GM12878 (cell line): ENCODE measurements around the gene KIAA1191. TPM values are rescaled to one million over a fixed set of nuclear protein-coding genes. Genes with fewer than 3 reads are reported as not detected.

ENCODE experiments used
- BCLAF1 ChIP-seq: fragments of 450-650 bp; IDR thresholded peaks from 2 replicates; pipeline ENCODE4 v1.6.1; 2017; ENCODE audit warnings: antibody characterized with exemption, mild to moderate bottlenecking, moderate library complexity
- BHLHE40 ChIP-seq, 2 experiments: fragments of 450-650 bp in 1 of 2; IDR thresholded peaks; 2 replicates each; pipeline ENCODE4 v1.6.1; 2011 to 2017; ENCODE audit warnings: low read depth in 2 of 2, borderline replicate concordance in 1 of 2, improper control_type of control experiment in 1 of 2, low read length in 1 of 2, mild to moderate bottlenecking in 1 of 2
- BMI1 ChIP-seq: fragments of 450-650 bp; IDR thresholded peaks from 2 replicates; pipeline ENCODE4 v1.6.1; 2016; ENCODE audit warnings: mild to moderate bottlenecking, moderate library complexity, borderline replicate concordance
- BRCA1 ChIP-seq: IDR thresholded peaks from 2 replicates; pipeline ENCODE4 v1.6.1; 2011; ENCODE audit warnings: low read depth, low read length, improper control_type of control experiment
- CHD1 ChIP-seq: IDR thresholded peaks from 2 replicates; pipeline ENCODE4 v1.6.1; 2012; ENCODE audit warnings: low read depth, low read length, improper control_type of control experiment
- EED ChIP-seq: sonication (generic); IDR thresholded peaks from 2 replicates; pipeline ENCODE4 v1.6.1; 2016; ENCODE audit warnings: antibody characterized with exemption, low read depth
- FOXK2 ChIP-seq: fragments of 450-650 bp; IDR thresholded peaks from 2 replicates; pipeline ENCODE4 v1.6.1; 2017; ENCODE audit warnings: mild to moderate bottlenecking, moderate library complexity
- GABPA ChIP-seq: IDR thresholded peaks from 2 replicates; pipeline ENCODE4 v1.6.1; 2014; ENCODE audit warnings: antibody characterized with exemption, low read depth, mild to moderate bottlenecking, inconsistent platforms
- HSF1 ChIP-seq: fragments of 150-350 bp; IDR thresholded peaks from 2 replicates; pipeline ENCODE4 v1.6.1; 2014; ENCODE audit warnings: mild to moderate bottlenecking, low read depth, low read length
- IKZF2 ChIP-seq, 2 experiments: fragments of 450-650 bp; IDR thresholded peaks; 2 replicates each; pipeline ENCODE4 v1.6.1; 2017; ENCODE audit warnings: mild to moderate bottlenecking in 2 of 2, moderate library complexity in 2 of 2
- JUND ChIP-seq: IDR thresholded peaks from 2 replicates; pipeline ENCODE4 v1.6.1; 2012; ENCODE audit warnings: low read depth, mild to moderate bottlenecking, low read length, improper control_type of control experiment, moderate library complexity
- LARP7 ChIP-seq: fragments of 450-650 bp; IDR thresholded peaks from 2 replicates; pipeline ENCODE4 v1.6.1; 2017; ENCODE audit warnings: mild to moderate bottlenecking
- NFIC ChIP-seq: IDR thresholded peaks from 2 replicates; pipeline ENCODE4 v1.6.1; 2012; ENCODE audit warnings: low read depth, mild to moderate bottlenecking, inconsistent platforms, low read length, moderate library complexity
- NRF1 ChIP-seq: conservative IDR thresholded peaks from 2 replicates; pipeline ENCODE4 v1.6.1; 2011; ENCODE audit warnings: mild to moderate bottlenecking, low read depth, low read length, improper control_type of control experiment
- PML ChIP-seq: IDR thresholded peaks from 2 replicates; pipeline ENCODE4 v1.6.1; 2012; ENCODE audit warnings: low read length, inconsistent platforms
- RAD21 ChIP-seq: IDR thresholded peaks from 2 replicates; pipeline ENCODE4 v1.6.1; 2011; ENCODE audit warnings: mild to moderate bottlenecking, low read depth, low read length, moderate library complexity; ENCODE audit not compliant: insufficient read depth
- RAD51 ChIP-seq: fragments of 450-650 bp; IDR thresholded peaks from 2 replicates; pipeline ENCODE4 v1.6.1; 2016; ENCODE audit warnings: moderate library complexity, mild to moderate bottlenecking, inconsistent platforms
- RCOR1 ChIP-seq: conservative IDR thresholded peaks from 2 replicates; pipeline ENCODE4 v1.6.1; 2012; ENCODE audit warnings: low read depth, low read length, improper control_type of control experiment
- STAT3 ChIP-seq: IDR thresholded peaks from 2 replicates; pipeline ENCODE4 v1.6.1; 2011; ENCODE audit warnings: low read depth, low read length, improper control_type of control experiment
- TCF12 ChIP-seq: IDR thresholded peaks from 2 replicates; pipeline ENCODE4 v1.6.1; 2011; ENCODE audit warnings: low read depth, mild to moderate bottlenecking, low read length
- ZZZ3 ChIP-seq: IDR thresholded peaks from 2 replicates; pipeline ENCODE4 v1.6.1; 2011; ENCODE audit warnings: low read depth; ENCODE audit not compliant: control insufficient read depth, insufficient read length
- polyA plus RNA-seq, 11 experiments: library from polyadenylated mRNA; depleted of rRNA in 4 of 11; unstranded in 6 of 11; stranded (reverse) in 5 of 11; fragments of >200 nt; fragmentation: Nextera tagmentation in 4 of 11; fragmentation: Illumina TruSeq in 1 of 11; extraction: Ambion mirVana in 4 of 11; extraction: Trizol in 1 of 11; gene quantifications; 1 replicate in 1 of 11; 2 replicates in 10 of 11; pipeline versions ENCODE4 v1.2.1 to v1.2.3, GENCODE V29; 2011 to 2016; ENCODE audit warnings: inconsistent platforms in 2 of 11, missing spikeins in 2 of 11, low read depth in 1 of 11
- total RNA-seq, 4 experiments: library from RNA; depleted of rRNA in 3 of 4; stranded (reverse); fragments of >200 nt in 3 of 4; fragmentation: Illumina TruSeq in 1 of 4; extraction: Trizol in 1 of 4; gene quantifications; 2 replicates each; pipeline versions ENCODE4 v1.2.1 to v1.2.3, GENCODE V29; 2013 to 2021
- TF ChIP-seq, protein P1 (sequence below): fragments of 450-650 bp; IDR thresholded peaks from 2 replicates; pipeline ENCODE4 v1.6.1; 2017; ENCODE audit warnings: low read depth, mild to moderate bottlenecking, moderate library complexity
- TF ChIP-seq, protein P2 (sequence below): fragments of 450-650 bp; IDR thresholded peaks from 2 replicates; pipeline ENCODE4 v1.6.1; 2017; ENCODE audit warnings: mild to moderate bottlenecking, low read depth, inconsistent platforms; ENCODE audit not compliant: poor library complexity, severe bottlenecking

Gene KIAA1191
- total and polyA plus RNA-seq, 10 of the 15 experiments (the other 5 are each of a cell fraction or from before 2014, with no cell fraction given), result 14.9 to 58.2 (median 31.8) TPM

- TF ChIP-seq TCF12 (peak; percentile 29), RCOR1 (no peak), JUND (no peak), BRCA1 (peak; percentile 77), BHLHE40 (IDR thresholded peaks at IDR 0.05; ENCODE audit: borderline replicate concordance in 1 of 2, low read depth in 2 of 2, low read length in 1 of 2) (peak; percentile 44 to 54; a peak in 3 of 4 replicates), EED (no peak), GABPA (peak; percentile 96), RAD51 (no peak; the same call in 1 of the 2 replicates), NFIC (no peak), PML (0 out of 2 replicates have a peak, but pooled peaks have one; percentile 76), STAT3 (0 out of 2 replicates have a peak, but pooled peaks have one; percentile 45), ZZZ3 (no peak), BCLAF1 (no peak), FOXK2 (no peak), NRF1 (no peak), RAD21 (no peak), CHD1 (no peak; the same call in 1 of the 2 replicates), BMI1 (no peak), IKZF2 (IDR thresholded peaks at IDR 0.05) (peak; percentile 62 to 82), HSF1 (peak; percentile 74; the same call in 1 of the 2 replicates), LARP7 (no peak)
- TF ChIP-seq, protein P1, sequence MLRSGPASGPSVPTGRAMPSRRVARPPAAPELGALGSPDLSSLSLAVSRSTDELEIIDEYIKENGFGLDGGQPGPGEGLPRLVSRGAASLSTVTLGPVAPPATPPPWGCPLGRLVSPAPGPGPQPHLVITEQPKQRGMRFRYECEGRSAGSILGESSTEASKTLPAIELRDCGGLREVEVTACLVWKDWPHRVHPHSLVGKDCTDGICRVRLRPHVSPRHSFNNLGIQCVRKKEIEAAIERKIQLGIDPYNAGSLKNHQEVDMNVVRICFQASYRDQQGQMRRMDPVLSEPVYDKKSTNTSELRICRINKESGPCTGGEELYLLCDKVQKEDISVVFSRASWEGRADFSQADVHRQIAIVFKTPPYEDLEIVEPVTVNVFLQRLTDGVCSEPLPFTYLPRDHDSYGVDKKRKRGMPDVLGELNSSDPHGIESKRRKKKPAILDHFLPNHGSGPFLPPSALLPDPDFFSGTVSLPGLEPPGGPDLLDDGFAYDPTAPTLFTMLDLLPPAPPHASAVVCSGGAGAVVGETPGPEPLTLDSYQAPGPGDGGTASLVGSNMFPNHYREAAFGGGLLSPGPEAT, result peak; percentile 98
- TF ChIP-seq, protein P2, sequence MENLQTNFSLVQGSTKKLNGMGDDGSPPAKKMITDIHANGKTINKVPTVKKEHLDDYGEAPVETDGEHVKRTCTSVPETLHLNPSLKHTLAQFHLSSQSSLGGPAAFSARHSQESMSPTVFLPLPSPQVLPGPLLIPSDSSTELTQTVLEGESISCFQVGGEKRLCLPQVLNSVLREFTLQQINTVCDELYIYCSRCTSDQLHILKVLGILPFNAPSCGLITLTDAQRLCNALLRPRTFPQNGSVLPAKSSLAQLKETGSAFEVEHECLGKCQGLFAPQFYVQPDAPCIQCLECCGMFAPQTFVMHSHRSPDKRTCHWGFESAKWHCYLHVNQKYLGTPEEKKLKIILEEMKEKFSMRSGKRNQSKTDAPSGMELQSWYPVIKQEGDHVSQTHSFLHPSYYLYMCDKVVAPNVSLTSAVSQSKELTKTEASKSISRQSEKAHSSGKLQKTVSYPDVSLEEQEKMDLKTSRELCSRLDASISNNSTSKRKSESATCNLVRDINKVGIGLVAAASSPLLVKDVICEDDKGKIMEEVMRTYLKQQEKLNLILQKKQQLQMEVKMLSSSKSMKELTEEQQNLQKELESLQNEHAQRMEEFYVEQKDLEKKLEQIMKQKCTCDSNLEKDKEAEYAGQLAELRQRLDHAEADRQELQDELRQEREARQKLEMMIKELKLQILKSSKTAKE, result peak; percentile 85
Observed at GRCh38 chr5:176388444-176389134, 27.0 kb upstream of the KIAA1191 start, which contains the start of the genes HIGD2A and NOP16 (continued).
